ENCODE results near the gene KCNIP4.

DNA sequence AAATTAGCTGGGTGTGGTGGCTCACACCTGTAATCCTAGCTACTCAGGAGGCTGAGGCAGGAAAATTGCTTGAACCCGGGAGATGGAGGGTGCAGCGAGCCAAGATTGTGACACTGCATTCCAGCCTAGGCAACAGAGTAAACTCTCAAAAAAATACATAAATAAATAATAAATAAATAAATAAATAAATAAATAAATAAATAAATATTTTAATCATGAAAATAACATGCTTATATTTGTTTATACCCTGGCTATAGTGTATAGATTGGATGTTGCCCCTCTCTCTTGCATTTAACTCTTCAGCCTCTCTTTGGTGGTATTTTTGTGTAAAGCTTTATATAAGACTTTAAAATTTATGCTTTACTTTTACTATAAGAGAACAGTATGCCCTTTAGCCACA is 51.8 kb downstream of the KCNIP4 start:
- TF ChIP-seq, protein P1, sequence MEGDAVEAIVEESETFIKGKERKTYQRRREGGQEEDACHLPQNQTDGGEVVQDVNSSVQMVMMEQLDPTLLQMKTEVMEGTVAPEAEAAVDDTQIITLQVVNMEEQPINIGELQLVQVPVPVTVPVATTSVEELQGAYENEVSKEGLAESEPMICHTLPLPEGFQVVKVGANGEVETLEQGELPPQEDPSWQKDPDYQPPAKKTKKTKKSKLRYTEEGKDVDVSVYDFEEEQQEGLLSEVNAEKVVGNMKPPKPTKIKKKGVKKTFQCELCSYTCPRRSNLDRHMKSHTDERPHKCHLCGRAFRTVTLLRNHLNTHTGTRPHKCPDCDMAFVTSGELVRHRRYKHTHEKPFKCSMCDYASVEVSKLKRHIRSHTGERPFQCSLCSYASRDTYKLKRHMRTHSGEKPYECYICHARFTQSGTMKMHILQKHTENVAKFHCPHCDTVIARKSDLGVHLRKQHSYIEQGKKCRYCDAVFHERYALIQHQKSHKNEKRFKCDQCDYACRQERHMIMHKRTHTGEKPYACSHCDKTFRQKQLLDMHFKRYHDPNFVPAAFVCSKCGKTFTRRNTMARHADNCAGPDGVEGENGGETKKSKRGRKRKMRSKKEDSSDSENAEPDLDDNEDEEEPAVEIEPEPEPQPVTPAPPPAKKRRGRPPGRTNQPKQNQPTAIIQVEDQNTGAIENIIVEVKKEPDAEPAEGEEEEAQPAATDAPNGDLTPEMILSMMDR (IDR thresholded peaks at IDR 0.05): no peak
- no peak for TF ChIP-seq EZH2 (IDR thresholded peaks at IDR 0.05; ENCODE audit: borderline replicate concordance, insufficient read depth, low read depth, low read length, poor library complexity, severe bottlenecking)
